ENCODE data around the gene FLII.

DNA sequence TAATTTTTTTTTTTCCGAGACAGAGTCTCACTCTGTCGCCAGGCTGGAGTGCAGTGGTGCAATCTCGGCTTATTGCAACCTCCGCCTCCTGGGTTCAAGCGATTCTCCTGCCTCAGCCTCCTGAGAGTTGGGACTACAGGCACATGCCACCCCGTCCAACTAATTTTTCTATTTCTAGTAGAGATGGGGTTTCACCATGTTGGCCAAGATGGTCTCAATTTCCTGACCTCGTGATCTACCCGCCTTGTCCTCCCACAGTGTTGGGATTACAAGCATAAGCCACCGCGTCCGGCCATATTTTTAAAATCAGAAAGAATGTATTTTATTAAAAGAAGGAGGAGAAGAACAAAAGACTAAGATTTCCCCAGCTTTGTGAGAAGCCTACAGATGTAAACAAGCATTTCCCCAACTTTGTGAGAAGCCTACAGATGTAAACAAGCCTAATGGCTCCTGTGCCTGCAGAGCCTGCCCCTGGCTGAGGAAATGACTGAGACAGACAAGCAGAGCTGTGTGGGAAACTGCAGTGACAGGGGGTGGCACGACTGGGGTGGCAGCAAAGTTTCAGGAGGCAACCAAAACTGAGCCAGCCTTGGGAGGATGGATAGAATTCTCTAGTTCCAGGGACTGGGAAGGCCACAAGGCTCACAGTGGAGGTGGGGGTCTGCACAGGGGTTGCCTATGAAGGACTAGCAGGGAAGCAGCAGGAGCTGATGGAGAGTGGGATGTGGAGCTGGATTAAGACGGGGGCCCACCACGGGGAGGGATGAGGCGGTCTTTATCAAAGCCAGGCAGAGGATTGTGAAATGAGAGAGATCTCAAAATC lies 33.4 kb upstream of the FLII start:
- TF ChIP-seq EZH2 (IDR thresholded peaks at IDR 0.05; ENCODE audit: borderline replicate concordance, low read depth, low read length, poor library complexity, severe bottlenecking) (no peak), CTCF (conservative IDR thresholded peaks at IDR 0.05; ENCODE audit: low read depth, low read length) (no peak)

All from A673 (cell line).